IPS DF 19.7 (cell line): ENCODE data around the gene SBF2.
"Not testable (repeated sequence)": the region's sequence is repeated elsewhere in the genome, so short reads cannot be mapped to it uniquely, and the experiment has no call there.

Experiments
- DNase-seq: peaks from one replicate; pipeline ENCODE4 v3.0.0-alpha.2; 2013; ENCODE audit warnings: low read depth, low spot score

SBF2 gene

DNA sequence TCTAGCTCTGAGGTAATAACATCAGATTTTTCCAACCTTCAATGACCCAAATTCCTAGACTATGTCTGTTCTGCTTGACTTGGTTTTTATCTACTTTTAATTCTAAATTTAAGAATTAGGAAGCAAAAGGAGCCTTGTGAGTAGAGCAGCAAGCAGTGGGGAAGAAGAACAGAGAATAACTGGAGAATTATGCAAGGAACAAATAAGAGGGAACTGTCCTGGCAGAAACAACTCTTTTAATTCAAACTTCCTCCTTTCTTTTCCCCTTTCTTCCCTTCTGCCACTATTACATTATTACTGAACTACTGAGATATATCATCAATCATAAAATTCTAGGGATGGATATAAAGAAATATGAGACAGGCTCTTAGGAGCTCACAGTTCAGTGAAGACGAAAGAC, 276.1 kb downstream of the SBF2 start:
- DNase-seq = no peak

DNA sequence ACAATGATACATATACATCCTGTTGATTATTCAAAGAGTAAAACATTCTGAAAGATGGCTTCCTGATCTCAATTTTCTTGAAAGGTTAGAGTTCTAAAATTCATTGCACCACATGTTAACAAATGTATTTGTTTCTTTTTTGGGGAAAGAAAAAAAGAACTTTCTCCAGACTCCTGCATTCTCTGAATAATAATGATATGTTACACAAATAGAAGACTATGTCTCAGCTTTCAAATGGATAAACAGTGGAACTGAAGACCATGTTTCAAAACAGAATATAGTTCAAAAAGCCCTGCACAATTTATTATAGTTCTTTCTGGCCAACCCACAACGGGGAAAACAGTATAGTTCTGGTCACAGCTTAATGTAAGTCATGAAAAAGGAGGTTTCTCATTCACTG, 277.0 kb downstream of the SBF2 start:
- no peak for DNase-seq

DNA sequence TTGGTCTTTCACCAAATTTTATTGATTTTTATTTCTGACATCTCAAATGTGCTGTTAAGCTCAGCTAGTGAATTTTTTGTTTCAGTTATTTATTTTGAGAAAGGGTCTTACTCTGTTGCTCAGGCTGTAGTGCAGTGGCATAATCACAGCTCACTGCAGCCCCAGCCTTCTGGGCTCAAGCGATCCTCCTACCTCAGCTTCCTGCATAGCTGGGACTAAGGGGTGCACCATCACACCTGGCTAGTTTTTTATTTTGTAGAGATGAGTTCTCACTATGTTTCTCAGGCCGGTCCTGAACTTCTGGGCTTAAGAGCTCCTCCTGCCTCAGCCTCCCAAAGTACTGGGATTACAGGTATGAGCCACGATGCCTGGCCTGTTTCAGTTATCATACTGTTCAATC, 282.0 kb downstream of the SBF2 start:
- no peak for DNase-seq

DNA sequence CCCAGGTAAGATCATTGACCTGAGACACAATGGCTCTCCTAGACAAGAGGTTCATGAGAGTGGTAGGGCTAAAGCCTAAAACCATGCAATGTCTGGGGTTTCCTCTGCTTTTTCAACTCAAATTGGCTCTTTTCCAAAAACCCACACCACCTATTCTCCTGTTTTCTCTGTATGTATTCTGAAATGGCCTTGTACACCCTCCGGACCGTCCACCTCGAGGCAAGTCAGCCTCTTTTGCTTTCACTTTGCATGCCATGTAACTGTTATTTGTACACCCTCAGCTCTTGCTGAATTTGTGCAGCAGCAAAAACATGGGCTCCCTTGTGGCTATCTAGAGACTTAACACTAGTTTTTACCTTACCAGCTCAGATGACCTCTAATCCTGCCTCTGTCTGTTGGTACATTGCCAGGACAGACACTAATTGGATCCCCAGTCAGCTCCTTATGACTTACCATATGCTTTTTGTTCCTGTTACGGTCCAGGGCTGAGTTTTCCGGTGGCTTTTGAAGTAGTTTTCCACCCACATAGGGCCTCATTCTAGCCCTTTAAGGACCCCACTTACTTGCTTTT, 288.0 kb downstream of the SBF2 start:
- no peak for DNase-seq

DNA sequence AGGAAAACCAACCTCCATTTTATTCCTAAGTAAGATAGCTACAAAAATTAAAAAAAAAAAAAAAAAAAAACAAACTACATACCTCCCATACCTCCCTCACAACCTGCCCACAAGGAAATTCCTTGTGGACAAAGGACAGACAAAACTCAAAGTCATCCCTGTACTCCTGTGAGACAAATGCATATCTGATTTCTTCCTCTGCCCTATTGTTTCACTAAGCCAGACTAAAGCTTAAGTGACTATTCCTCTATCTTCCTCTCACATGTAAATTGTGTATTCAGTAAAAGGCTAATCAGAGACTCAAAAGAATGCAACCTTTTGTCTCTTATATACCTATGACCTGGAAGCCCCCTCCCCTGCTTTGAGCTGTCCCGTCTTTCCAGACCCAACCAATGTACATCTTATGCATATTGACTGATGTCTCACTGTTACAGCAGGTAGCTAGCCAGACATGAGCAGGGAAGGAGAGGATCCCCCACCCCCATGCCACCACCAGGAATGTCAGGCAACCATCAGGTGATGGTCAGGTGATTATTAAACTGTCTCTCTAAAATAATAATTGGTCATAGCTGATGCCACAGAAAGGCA, 289.4 kb downstream of the SBF2 start:
- DNase-seq = no peak

DNA sequence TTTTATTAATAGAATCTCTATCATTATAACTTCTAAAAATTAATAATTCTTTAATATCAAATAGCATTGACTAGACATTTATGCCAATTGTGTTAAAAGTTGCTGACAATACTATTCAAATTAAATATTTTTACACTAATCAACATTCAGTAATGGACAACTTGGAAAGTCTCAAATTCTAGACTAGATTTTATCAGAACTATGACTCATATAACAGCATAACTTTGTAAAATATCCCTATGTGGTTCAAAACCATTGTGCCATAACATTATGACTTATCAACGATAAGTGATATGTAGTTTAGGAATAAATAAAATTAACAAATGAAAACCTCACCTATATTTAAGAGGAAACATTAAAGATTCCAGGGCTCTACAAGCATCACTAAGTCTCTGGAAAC, 291.8 kb downstream of the SBF2 start:
- DNase-seq = no peak

DNA sequence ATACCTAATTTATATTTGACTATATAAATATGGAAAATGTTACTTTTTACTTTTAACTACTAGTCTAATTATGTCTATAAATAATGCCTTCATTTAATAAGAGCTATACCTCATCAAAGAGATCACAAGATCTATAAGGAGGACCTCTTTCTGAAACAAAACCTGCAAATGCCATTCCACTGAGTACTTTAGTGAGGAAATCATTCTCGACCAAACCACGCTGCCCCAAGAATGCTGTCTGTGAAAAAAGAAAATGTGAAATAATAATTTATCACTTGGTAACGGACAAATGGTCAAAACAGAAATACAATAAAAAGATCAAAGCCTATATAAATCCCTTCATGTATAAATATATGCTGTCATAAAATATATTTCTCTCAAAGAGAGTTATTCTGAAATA, 301.7 kb downstream of the SBF2 start:
- DNase-seq = no peak

DNA sequence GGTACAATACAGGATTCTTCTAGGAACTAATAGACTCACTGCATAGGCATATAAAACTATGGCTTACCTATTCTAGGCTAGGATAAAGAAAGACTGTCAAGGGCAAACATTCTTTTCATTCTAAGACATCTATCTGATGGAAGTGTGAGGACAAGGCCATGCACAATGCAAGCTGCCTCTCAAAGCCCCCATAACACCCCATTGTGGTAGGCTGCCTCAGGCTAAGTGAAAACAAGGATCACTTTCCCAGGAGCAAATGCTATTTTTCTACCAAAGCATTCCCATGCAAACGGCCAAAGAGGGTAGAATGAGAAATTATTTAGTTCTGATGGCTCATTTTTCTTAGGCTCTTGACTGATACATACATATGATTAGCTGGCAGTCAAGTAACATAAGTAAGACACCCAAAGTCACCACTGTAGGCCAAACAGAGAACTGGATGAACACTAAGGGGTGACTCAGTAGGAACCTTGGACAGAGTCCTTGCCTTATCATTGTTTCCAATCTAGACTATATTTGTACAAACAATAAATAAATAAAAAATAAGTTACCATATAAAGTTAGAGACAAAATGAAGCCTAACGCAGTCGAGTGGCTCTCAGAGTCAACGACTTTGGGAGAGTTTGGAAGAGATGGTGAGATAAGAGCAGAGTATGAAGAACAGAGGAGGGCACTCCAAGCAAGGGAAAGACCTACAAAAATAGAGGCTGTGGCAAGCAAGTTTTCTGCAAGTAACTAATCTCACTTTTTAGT, 303.6 kb downstream of the SBF2 start:
- no peak for DNase-seq

DNA sequence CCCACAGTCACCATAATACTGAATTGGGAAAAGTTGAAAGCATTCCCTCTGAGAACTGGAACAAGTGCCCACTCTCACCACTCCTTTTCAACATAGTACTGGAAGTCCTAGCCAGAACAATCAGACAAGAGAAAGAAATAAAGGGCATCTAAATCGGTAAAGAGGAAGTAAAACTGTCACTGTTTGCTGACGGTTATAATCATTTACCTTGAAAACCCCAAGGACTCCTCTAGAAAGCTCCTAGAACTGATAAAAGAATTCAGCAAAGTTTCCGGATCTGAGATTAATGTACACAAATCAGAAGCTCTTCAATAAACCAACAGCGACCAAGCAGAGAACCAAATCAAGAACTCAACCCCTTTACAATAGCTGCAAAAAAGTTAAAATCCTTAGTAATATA, 306.7 kb downstream of the SBF2 start:
- not testable (repeated sequence) for DNase-seq

DNA sequence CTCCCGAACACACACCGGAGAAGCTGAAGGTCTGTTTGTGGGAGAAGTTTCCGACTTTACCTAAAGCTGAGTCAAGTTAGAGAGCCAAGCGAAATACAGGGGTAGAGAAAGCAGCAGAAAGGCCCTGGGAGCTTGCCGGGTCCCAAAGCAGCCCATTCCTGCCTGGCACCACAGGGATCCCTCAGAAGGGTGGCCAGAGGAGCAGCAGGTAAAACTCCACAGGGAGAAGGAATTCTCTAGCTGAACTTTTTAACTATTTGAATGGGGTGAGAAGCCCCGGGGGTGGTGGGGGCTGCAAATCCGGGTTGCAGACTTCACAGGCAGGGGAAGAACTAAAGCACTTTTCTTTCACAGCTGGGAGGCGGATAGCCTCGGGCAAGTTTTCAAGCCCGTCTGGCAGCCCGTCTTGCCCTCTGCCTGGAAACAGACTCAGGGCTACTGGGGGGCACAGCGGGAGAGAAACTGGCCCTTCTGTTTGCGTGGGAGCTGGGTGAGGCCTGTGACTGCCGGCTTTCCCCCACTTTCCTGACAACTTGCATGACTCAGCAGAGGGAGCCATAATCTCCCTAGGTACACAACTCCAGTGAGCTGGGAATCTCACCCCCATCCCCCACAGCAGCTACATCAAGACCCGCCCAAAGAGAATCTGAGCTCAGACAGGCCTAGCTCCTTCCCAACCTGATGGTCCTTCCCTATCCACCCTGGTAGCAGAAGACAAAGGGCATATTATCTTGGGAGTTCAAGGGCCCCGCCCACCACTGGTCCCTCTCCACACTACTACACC, 311.0 kb downstream of the SBF2 start:
- peak; percentile 59 for DNase-seq

DNA sequence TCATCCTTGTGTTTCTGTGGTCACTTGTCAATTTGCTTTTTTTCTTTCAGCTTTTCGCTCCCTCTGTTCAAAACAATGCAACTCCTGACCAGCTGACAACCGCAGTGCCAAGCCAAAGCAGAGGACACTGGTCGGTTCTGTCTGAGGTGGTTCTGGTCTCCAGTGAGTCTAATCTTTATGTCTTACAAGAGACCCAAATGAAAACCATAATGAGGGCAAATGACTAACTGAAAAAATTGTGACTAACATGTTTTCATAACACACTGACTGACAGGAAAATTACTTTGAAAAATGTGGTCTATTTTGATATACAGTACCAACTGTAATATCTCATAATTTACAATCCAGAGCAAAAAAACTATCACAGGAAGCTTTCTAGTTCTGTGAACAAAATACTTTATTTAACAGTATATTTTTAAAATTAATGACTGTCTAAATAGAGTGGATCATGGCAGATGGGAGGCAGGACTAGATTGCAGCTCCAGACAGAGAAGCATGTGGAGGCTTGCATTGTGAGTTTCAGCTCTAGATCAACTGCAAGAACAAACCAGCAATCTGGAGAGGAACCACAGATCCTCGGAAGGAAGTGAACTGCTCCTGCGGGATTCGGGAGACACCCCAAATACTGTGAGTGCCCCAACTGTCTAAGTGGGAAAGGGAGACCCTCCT, 311.8 kb downstream of the SBF2 start:
- no peak for DNase-seq

DNA sequence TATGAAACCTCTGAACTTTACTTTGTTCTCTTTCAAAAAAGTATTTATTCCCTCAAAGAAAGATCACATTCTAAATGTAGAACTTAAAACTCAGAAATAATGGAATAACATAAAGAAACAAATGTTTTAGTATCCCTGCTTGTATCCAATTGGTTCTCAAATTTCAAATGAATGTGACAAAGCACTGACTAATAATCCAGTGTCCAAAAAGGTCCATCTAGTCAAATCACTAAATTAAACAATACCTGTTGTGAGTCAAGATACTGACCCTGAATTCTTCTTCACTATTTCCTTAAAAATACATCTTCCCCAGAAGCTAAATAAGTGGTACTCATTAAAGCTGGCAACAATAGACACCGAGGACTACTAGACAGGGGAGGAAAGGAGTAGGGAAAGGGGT, 313.1 kb downstream of the SBF2 start:
- no peak for DNase-seq

DNA sequence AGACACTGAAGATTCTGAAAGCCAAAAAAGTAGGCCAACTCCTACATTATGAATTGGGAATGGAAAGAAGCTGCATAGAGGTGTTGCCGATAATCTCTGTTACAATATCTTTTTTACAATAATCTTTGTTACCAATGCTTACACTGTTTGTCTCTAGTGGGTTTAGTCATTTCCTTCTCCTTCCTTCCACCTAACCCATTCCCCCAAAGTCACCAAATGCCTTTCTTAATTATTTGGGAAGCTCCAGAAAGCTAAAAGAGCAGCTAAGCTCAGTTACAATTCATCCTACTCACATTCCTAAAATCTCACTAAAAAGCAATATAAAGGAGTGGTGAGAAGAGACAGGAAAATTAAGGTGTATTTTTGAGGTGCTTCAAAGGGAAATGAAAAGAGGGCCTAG, 316.5 kb downstream of the SBF2 start:
- no peak for DNase-seq

DNA sequence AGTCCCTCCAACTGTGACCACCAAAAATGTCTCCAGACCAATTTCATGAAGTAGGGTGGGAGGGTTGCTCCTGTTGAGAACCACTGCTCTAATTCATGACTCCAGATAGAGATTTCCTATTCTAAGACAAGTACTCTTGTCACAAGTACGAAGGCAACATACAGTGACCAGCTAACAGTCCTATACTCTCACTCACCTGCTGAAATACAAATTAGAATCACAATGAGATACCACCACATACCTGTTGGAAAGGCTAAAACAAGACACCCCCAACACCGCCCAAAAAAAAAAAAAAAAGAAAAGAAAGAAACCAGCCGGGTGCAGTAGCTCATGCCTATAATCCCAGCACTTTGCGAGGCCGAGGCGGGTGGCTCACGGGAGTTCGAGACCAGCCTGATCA, 319.6 kb downstream of the SBF2 start:
- no peak for DNase-seq

DNA sequence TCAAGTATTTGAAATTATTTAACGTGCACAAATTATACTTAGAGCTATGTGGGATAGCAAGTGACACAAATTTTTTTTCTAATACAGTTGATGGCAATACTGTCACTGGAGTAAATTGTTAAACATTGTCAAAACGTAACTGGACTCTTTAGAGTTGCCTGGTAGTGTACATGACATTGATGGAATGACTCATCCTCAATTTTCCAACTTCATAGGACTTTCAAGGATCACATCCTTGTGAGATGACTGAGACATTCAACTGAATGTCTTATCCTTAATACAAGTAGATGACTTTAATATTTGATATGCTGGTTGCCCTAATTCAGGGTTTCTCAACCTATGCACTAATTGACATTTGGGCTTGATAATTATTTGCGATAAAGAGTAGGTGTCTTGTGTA, 320.1 kb downstream of the SBF2 start:
- no peak for DNase-seq

DNA sequence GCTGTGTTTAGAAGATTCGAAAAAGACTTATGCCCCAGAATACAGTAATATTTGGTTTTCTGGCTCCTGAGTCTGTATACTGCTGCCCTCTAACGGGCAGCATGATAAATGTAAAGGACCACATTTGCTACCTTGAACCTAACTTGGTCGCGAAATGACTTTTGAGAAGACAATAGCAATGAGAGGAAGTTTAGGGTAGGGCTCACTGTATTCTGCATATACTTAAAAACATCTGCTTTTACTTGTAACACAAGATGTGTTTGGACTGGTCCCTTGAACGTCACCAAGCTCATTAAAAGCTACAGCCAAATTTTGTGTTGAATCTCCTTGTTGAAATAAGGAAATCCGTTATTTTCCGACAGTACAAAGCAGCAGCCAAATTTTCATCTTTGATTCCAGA, 321.0 kb downstream of the SBF2 start:
- DNase-seq = no peak

DNA sequence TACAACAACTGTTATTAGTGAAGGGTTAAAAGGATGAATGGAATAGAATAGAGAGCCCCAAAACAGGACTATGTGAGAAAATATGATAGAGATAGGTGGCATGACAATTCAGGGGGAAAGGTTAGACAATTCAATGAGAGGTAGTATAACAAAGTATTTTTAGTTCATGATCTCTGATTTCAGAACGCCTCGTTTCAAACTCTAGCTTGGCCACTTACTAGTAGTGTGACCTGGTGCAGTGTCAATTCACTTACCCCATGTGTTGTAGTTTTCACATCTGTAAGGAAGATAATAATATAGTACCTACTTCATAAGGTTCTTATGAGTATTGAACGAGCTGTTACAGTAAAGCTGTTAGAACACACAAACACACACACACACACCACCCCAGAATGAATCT, 322.1 kb downstream of the SBF2 start:
- no peak for DNase-seq

DNA sequence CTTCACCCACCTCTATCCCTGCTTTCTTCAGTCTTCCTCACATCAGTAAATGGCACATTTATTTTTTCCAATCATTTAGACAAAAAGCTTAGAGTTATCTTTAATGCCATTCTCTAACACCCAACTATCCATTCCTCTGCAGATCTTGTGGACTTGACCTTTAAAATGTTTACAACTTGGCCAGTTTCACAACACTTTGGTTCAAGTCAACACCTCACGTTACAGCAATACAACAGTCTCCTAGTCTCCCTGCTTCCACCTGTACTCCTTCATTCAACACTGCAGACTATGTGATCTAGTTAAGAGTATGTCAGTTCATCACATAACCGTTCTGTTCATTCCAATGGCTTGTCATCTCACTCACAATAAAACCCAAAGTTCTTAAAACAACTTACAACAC, 325.0 kb downstream of the SBF2 start:
- DNase-seq = no peak

DNA sequence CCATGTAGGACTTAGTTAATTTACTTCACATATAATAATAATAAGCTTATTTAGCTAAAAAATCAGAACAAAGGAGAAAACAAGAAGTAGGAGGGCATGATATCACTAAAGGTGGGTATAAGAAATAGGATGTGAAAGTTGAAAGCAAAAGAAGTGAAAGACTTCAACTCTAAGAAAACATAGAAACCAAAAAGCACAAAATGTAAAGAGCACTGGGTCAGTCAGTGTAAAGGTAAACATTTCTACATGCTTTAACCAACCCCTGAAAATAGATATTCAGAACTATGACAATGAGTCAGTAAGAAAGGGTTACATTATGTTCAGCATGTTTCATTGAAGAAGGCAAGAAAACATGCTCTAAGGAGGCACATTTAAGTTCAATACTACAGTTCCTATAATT, 331.3 kb downstream of the SBF2 start:
- no peak for DNase-seq

DNA sequence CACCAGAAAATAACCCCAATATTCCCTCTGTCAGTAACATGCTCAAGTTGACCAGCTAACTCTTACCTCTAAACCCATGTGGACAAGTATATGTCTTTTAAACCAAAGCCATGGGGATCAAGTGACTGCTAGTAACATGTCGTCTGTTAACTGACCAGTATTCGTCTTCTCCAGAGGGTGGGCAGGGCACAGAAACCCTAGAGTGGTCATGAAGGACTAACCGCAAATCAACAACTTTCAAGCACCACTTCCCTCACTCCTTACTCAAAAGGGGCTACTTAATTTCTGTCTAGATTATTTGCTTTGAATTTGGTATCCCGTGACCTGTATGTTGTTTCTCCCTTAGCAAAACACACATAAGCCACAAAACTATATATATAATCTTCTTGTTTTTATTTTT, 336.9 kb downstream of the SBF2 start:
- no peak for DNase-seq

DNA sequence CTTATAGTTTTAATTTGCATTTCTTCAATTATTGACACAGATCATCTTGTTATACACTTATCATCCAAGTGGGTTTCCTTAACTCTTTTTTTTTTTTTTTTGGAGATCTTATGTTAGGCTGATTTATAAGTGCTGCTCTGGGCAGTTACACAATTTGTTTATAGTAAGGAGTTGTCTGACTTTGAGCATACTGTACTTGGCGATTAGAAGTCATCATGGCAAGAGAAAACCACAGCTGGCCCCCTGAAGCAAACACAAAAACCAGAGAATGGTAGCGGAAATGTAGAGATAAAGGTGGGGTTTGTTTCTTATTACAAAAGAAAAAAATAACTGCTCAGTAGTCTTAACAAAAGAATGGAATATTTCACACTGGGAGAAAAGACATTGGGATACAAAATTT, 337.5 kb downstream of the SBF2 start:
- no peak for DNase-seq

DNA sequence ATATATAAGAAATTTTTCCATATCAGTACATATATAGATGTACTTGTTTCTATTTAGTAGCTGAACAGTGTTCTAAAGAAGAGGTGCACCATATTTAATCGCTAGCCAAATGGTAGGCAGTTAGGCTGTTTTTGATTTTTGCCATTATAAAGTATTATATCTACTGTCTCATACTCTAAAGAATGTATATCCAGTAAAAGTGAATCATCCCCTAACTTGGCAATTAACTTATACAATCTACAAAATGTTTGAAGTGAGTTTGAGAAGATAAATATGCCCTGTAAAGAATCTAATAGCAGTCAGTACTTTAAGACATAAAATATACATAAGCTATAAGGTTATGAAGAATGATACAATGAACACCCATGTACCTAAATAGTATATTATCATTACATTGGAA, 338.6 kb downstream of the SBF2 start:
- DNase-seq = no peak
